GM21529 (cell line): ENCODE data around the gene TUBB6.

Source experiments
- ATAC-seq: cut with Tn5 transposase; IDR thresholded peaks from one replicate; pipeline ENCODE4 v1.9.1; 2021; ENCODE audit not compliant: unreplicated experiment

Gene TUBB6

GRCh38 chr18:12335503-12335902 is 27.5 kb downstream of the TUBB6 start:
- ATAC-seq, result no peak

- no peak for ATAC-seq
Observed at GRCh38 chr18:12336171-12336613, 28.2 kb downstream of the TUBB6 start.

- no peak for ATAC-seq
Observed at GRCh38 chr18:12336887-12337286, 28.8 kb downstream of the TUBB6 start.

DNA sequence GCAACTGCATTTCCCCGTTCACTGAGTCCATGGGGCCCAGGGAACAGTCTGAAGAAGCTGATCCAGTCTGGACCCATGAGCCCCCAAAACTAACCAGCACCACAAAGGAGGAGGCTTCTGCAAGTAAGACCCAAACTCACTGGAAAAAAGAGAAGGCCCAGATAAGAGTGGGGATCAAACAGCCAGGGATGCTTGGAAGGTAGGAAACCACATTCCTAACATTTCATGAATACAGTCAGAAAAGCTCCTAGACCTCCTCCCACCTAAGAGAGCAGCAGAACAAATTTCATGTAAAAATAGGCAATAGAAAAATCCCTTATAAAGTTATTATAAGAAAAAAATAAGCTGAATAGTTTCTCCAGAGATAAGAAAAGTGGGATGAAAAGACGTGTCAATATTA is 30.3 kb downstream of the TUBB6 start:
- ATAC-seq, result no peak

- ATAC-seq, result no peak
Observed at GRCh38 chr18:12340945-12341660, 33.1 kb downstream of the TUBB6 start.

DNA sequence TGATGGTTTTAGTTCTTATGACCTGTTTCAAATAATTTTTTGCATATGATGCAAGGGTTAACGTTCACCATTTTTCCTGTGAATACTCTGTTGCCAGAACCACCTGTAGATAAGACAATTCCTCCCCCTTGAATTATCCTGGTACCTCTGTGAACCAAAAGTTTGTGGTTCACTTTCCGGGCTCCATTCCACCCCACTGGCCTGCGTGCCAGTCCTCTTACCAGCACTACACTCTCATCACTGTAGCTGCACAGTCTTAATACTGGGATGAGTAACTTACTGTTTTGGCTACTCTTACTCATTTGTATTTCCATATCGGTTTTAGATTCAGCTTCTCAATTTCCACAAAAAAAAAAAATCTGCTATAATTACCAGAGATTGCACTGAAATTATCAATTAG is 34.6 kb downstream of the TUBB6 start:
- ATAC-seq, result no peak

- no peak for ATAC-seq
Observed at GRCh38 chr18:12345491-12346239, 37.6 kb downstream of the TUBB6 start.

DNA sequence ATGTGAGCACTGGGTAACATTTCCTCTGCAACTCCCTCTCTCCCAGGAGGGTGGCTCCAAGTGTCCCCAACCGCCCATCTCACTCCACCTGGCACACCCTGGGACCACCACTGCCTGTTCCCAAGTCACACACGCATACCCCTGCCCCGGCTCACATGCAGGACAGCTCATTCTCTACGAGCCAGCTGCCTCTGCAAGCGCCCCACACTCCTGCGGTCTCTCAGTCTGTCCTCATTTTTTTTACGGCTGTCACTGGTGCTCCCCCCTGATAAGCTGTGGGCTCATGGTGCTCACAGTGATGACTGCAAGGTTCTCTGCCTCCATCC is 38.2 kb downstream of the TUBB6 start:
- ATAC-seq, result no peak

DNA sequence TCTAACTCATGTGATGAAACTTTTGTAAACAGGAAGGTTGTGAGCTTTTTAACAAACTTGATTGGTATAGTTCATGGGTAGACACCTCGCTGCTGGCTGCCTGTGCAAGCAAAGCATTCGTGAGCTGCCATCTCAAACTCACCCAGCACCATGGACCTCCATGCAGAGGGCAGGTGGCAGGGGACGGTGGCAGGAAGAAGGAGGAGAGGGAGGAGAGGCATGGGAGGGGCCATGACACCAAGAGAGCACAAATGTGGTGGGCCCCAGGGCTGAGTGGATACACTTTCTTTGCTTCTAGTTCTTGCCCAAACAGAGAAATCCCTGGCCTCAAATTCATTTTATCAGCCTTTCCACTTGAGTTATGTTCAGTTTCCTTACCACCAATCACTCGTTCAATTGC is 39.9 kb downstream of the TUBB6 start:
- ATAC-seq, result no peak

- no peak for ATAC-seq
Observed at GRCh38 chr18:12352188-12352587, 44.1 kb downstream of the TUBB6 start.

- ATAC-seq, result no peak
Observed at GRCh38 chr18:12359515-12359927, 51.5 kb downstream of the TUBB6 start.

DNA sequence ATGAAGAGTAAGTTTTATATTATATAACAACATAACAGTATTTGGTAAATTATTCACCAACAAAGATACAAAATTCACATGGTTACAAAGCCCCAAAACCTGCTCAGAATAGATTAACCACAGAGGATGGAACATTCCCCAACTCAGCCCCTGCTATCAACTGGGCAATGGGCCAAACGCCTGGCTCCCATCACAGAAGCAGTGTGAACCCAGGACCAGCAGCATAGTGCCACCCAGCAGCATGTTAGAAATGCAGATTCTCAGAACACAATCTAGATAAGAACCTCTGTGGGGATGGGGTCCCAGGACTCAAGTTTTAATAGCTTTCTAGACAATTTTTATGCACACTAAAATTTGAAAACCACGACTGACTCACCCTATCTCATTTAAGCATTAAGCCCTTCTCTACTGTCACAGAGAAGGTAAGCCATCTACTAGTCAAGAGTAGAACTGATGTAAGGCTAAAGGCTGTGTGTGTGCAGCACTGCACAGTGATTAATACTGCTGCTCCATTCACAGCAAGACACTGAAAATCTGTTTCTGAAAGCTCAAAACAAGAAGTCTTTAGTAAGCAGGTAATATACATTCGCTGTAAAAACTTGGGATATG is 53.8 kb downstream of the TUBB6 start:
- ATAC-seq, result no peak

DNA sequence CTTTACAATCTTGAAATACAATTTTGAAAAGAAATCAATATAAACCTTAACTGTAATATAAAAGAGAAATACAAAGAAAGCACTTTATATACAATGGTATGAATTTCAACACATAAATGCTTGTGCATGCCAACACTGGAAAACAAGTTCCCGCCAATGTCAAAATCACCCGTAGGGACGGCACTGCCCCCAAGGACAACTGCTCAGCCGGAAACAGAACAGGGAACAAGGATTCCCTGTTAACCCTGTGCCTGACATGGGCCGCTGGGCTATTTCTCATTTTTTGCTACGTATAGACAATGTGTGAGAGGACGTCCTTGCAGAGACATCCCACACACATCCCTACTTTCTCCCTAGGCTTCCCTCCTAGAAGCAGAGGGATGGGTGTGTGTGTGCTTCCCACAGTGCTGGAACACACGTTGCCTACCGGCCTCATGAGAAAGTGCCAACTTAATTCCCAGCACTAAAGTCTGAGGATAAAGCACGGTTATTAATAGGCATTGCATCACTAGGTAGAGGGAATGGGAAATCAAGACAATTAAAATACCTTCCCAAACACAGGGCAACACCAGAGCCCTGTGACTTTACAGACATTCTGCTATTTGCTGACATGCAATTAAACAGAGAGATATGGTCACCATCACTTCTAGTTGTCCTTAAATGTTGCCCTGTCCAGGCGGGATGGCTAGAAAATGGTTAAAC is 54.6 kb downstream of the TUBB6 start:
- ATAC-seq, result no peak

DNA sequence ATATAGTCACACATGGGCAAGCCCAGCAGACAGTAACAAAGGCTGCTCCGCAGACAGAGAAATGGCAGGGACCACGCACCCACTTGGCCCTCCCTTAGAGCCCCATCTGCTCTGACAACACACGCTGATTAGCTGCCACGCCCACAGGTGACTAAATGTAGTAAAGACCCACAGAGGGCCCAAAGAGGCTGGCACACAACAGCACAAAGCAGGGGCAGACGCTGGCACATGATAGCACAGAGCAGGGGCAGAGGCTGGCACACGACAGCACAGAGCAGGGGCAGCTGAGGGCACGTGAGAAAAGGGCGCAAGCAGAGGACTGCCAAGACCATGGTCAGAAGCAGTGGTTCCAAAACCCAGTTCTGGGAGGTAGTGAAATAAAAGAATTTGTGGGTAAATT is 58.3 kb downstream of the TUBB6 start:
- ATAC-seq, result no peak

DNA sequence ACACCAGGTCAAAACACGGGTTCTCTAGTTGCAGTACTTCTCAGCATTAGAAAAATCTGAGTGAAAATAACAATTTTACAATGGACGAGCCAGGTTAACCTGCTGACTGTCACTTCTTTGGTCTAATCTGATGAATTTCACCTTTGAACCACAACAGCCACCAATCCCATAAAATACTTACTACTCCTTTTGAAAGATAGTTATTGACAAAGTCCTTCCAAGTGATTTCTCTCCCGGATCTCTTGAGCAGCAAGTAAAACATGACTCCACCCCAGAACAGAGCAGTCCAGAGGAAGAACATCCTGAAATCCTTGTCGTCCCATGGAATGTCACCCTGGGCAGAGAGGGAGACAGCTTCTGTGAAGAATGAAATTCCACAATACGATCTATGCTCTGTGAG is 58.7 kb downstream of the TUBB6 start:
- no peak for ATAC-seq

DNA sequence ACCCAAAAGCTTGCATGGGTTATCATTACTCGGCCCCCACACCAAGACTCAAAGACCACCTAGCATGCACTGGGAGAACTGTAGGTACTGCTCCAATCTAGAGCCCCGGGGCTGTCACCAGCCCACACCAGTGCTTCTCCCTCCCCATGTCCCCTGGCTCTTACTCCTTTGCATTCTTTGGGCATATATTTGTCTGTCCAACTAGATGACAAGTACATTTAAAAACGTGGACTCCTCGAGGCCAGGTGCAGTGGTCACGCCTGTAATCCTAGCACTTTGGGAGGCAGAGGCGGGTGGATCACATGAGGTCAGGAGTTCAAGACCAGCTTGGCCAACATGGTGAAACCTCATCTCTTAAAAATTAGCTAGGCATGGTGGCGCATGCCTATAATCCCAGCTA is 61.2 kb downstream of the TUBB6 start:
- ATAC-seq, result no peak

- ATAC-seq, result no peak
Observed at GRCh38 chr18:12371590-12371989, 63.5 kb downstream of the TUBB6 start.

GRCh38 chr18:12372406-12372805 is 64.4 kb downstream of the TUBB6 start:
- no peak for ATAC-seq

DNA sequence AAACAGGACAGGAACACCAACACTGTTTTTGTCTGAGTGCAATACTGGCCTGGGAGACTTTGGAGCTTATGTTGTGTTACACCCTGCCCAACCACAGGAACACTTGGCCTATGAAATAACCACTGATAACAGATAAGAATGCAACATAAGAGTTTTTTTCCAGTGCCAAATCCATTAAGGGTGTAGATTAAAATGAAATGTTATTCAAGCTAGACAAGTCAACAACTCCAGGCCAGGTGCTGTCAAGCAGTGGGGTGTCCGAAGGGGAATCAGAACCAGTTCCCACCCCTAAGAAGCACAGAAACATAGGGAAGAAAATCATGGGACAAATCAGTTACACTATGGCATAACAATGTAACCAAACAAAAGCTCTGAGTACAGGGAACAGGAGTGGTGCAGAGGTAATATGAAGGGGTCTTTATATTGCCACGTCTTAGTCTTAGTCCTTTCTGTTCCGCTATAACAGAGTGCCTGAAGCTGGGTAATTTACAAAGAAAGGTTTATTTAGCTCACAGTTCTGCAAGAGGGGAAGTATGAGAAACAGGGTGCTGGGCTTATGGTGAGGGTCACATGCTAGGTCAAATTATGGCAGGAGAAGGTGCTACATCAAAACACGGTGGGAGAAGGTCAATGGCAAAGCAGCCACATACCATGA is 65.2 kb downstream of the TUBB6 start:
- no peak for ATAC-seq

GRCh38 chr18:12373771-12374116 is 65.7 kb downstream of the TUBB6 start:
- no peak for ATAC-seq

DNA sequence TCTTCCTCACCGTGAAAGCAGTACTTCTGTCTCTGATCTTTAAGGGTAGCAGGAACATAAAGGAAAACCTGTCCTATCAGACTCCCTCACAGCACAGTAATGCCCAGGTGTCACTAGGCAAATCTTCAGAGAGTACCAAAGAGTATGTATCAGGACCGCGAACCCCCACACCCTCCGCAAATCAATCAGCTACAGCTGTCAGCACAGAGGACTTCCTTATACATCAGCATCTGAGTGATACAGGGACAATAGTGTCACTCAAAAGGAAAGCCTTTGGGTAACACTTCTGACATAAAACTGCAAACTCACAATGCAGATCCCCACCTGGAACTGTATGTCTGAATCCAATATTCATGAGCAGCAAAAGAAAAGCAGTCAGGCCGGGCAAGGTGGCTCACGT is 66.4 kb downstream of the TUBB6 start:
- ATAC-seq, result no peak
